CD4-positive, alpha-beta T cell treated with Interleukin-15 for 1 hour (primary cell): ENCODE results near the gene EDAR.

Experiments used
- DNase-seq: peaks from one replicate; pipeline ENCODE4 v3.0.0-alpha.2; 2020

Gene EDAR

DNA sequence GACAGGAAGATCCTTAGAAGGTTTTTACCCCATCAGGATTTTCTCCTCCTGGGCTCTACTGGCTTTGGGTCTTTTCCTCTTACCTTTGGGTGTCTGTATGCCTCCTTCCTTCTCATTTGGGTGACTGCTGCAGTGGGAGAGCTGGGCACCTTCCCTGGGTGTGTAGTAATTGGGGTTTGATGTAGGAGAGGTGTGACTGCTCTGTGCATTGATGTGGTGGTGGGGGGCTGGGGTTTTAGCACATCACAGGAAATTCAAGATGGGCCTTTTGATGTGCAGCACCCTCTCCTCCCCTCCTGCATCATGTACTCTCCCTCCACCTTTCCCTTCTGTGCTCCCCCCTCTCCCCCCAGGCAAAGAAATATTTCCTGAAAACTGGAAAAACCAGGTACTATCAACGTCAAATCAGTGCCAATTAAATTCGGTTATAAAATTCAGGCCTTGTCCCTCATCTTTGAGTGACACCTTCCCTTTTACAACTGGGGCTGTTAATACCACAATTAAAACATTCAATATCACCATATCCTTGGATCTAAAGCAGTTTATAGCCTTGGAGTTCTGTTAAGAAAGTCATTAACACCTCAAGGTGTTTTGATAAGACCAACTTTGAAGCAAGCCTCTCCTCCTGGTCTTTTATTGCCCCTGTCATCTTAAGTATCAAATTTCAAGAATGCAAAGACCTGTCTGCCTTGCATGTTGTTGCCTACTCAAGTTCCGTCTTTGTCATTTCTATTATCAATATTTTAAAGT lies 23.3 kb downstream of the EDAR start:
- DNase-seq: peak; percentile 53

DNA sequence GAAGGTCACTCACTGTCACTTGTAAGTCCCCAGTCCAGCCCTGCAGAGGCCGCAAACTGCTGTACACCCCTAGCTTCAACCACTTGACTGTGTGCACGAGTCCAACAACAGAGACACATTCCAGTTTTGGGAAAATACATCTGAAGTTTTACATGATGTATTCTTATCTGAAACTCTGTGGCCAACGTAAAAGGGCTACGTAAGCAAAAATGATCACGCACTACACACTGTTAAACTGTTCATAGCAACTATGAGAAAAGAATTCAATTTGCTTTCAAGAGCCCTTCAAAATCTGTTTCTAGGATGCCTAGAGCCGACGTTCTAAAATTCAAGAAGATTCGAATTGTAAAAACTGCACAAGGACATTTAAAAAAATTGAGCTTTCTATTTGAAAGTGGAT lies 26.0 kb downstream of the EDAR start:
- no peak for DNase-seq

DNA sequence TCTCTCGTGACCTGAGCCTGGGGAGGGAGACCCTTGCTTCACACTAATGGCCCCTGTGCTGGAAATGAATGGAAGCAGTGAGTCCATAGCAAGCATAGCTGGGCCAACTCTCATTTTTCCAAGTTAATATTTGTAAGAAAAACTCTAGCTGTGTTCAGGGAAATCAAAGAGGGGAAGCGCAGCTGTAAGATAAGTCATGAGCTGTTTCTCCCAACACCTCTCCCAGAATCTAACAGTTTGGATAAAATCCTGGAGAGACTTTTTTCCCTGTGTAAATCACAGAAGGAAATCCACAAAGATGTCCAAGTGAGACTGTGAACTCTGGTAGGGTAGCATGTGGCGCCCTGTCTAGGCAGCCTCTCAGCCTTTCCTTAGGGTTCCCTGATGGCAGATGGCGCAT lies 27.2 kb downstream of the EDAR start:
- no peak for DNase-seq

- no peak for DNase-seq
Measured at GRCh38 chr2:108960006-108960405, 29.0 kb downstream of the EDAR start.

- no peak for DNase-seq
Measured at GRCh38 chr2:108959401-108959800, 29.6 kb downstream of the EDAR start.

DNA sequence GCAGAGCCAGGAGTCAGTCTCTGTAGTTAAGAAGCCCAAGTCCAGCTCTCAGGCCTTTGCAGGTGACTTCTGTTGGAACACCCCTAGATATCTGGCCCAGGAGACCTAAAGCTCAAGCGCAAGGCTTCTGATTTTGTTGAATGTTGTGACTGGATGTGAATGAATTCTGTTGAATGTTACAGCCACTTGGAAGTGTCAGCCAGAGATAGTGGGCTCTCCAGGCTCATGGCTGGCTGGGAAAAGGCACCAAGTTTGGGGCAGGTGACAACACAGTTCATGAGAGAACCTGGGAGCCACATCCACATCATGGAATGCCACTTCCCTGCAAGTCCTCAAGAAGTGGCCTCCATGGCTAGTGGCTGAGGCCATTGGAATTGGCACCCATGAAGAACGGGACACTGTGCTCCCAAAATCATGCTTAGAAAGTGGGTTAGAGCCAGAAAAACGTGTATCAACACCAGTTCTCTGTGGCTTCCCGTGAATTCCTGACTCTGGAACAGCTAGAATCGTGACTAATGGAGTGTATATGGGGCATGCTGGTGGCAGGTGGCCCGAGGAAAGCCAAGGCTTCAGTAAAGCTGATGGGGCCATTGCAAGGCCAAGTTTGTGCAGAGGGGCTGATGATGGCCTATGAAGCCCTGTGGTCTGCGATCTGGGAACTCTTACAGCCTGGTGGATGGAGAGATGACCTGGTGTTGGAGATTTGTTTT lies 30.2 kb downstream of the EDAR start:
- no peak for DNase-seq

DNA sequence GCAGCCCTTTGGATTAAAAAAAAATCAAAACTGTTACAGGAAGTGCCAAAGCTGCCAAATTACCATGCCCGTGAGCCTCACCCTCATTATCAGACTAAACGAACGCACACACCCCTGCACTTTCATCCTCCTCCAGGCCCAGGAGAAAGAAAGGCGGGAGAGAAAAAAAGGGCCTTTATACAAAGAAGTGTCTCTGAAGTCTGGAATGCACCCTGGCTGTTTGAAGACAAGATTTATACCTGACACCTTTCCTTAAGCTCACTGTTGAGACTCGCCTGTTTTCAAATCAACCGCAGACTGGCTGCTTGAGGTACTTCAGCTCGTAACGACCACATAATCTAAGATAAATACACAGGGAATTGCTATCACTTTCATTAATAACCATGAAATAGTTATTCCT lies 31.0 kb downstream of the EDAR start:
- no peak for DNase-seq

GRCh38 chr2:108956375-108956774 lies 32.6 kb downstream of the EDAR start:
- DNase-seq: no peak

DNA sequence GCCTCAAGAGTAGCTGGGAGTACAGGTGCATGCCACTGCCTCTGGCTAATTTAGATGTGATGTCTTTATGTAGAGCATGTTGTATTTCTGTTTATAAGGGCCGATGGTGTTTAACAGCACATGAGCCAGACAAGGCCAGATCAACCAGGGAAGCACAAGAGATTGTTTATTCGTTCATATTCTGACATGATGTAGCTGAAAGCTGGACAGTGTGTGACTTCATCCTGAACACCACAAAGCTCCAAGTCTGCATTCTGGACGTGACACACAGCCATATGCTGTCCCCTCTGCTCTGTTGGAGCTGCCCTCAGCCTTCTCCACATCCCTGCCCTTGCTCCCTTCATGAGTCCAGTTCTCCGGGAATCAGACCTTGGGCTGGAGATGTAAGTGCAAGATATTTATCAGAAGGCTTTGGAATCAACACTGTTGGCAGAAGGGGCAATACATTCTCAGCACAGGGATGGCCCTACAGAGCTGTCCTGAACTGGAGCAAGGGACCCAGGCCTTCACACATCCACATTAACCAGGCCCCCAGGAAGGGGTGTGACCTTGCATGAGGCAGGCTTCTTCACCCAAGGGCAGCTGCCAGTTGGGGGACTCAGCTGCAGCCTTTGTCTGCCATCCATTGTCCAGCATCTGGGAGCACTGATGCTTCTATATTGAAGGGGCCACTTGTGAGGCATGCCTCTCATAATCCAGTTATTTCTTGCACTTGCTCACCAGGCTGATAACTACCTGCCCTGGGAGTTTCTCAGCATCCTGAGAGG lies 38.5 kb downstream of the EDAR start:
- no peak for DNase-seq

- no peak for DNase-seq
Measured at GRCh38 chr2:108949316-108950239, 39.4 kb downstream of the EDAR start.

- DNase-seq: no peak
Measured at GRCh38 chr2:108947271-108947907, 41.6 kb downstream of the EDAR start.

DNA sequence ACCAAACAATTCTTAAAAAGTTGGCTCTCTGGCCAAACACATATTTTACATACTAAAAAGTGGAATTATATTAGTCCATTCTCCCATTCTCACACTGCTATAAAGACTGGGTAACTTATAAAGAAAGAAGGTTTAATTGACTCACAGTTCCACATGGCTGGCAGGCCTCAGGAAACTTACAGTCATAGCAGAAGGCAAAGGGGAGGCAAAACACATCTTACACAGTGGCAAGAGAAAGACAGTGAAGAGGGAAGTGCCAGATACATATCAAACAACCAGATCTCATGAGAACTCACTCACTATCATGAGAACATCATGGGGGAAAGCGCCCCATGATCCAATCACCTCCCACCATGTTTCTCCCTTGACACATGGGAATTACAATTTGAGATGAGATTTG lies 42.6 kb downstream of the EDAR start:
- no peak for DNase-seq

GRCh38 chr2:108945969-108946368 lies 43.1 kb downstream of the EDAR start:
- no peak for DNase-seq

DNA sequence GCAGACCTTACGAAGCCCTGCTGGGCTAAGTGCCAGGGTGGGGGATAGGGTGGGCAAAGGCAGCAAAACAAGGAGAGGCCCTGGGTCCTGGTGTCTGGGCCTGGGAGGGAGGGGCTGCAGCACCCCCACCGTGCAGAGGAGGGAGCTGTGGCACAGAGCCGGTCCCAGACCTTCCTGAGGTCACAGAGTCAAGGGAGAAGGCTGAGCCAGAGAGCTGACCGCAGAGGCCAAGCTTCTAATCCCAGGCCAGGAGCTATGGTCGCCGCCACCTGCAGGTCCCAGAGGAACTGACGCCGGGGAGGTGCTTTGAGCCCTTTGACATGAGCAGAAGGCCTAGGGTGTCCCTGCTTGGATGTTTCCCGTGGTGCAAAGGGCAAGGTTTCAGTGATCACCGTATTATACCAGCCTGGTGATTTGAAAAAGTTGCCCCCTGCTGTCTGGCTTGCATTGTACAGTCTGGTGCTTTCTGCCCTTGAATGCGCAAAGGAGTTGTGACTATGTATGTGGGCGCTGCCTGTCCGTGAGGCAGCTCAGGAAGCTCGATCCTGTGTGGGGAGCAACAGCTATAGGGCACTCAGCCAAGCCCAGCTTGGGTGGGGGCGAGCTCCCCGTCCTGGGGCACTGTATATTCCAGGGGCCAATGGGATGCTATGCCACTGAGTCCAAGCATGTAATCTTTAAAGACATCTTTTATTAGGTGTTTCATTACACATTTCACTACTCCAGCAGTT lies 44.3 kb downstream of the EDAR start:
- no peak for DNase-seq

GRCh38 chr2:108943751-108944150 lies 45.3 kb downstream of the EDAR start:
- DNase-seq: no peak

GRCh38 chr2:108942888-108943287 lies 46.1 kb downstream of the EDAR start:
- DNase-seq: no peak

GRCh38 chr2:108942231-108942825 lies 46.7 kb downstream of the EDAR start:
- DNase-seq: no peak

GRCh38 chr2:108941767-108942166 lies 47.3 kb downstream of the EDAR start:
- DNase-seq: no peak

DNA sequence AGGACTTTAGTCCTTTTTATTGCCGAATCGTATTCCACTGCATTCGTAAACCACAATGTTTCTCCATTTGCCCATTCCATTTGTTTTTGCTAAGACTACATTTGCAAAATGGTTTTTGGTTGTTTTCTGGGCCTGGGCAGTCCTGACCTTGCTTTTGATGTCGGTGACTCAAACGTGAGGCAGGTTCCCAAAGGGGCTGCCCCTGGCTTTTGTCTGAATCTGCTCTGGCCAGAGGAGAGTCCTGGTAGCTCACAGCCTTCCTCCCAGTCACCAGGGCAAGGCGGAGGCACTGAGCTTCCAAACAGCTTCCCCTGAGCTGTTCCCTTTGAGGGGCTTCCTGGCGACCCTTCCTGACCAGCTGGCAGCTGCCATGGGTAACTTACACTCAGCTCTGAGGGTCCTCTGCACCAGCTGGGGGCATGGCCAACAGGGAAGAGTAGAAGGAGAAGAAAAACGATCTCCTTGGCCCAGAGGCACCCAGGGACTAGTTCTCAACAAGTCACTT lies 47.8 kb downstream of the EDAR start:
- no peak for DNase-seq

- no peak for DNase-seq
Measured at GRCh38 chr2:108940156-108940555, 48.9 kb downstream of the EDAR start.
